K562 (cell line): ENCODE measurements around the gene POLD4. TPM values are rescaled to one million over a fixed set of nuclear protein-coding genes. Genes with fewer than 3 reads are reported as not detected.
A peak's percentile ranks its signal among the peaks of the same experiment; 100 is the strongest.

Source experiments
- ATF1 ChIP-seq, 2 experiments: fragments of 450-650 bp in 1 of 2; IDR thresholded peaks; 2 replicates each; pipeline ENCODE4 v1.6.1; 2016; ENCODE audit warnings: missing compliant biosample characterization in 1 of 2, missing genetic modification characterization in 1 of 2
- EP400 ChIP-seq: fragments of 450-650 bp; IDR thresholded peaks from 2 replicates; pipeline ENCODE4 v1.6.1; 2017; ENCODE audit warnings: antibody characterized with exemption, mild to moderate bottlenecking, moderate library complexity
- NCOA2 ChIP-seq, 2 experiments: fragments of 450-650 bp; IDR thresholded peaks; 2 replicates each; pipeline ENCODE4 v1.6.1; 2018; ENCODE audit warnings: mild to moderate bottlenecking in 2 of 2, moderate library complexity in 1 of 2; ENCODE audit not compliant: partially characterized antibody in 2 of 2
- NFIC ChIP-seq: fragments of 450-650 bp; IDR thresholded peaks from 2 replicates; pipeline ENCODE4 v1.6.1; 2017; ENCODE audit warnings: mild to moderate bottlenecking, inconsistent platforms
- NFXL1 ChIP-seq: fragments of 450-650 bp; formaldehyde crosslinking; IDR thresholded peaks from 2 replicates; pipeline ENCODE4 v1.4.0; 2021; ENCODE audit warnings: mild to moderate bottlenecking
- NR2C1 ChIP-seq, 2 experiments: fragments of 450-650 bp; IDR thresholded peaks; 2 replicates each; pipeline ENCODE4 v1.6.1; 2017; ENCODE audit warnings: mild to moderate bottlenecking in 2 of 2, antibody characterized with exemption in 1 of 2, inconsistent platforms in 1 of 2, missing compliant biosample characterization in 1 of 2, missing genetic modification characterization in 1 of 2
- RAD21 ChIP-seq, 2 experiments: fragments of 250-450 bp in 1 of 2; fragments of 450-650 bp in 1 of 2; sonication (Bioruptor Pico) in 1 of 2; formaldehyde crosslinking in 1 of 2; IDR thresholded peaks in 1 of 2; conservative IDR thresholded peaks in 1 of 2; 2 replicates each; pipeline versions ENCODE4 v1.4.0 to v1.8.0; 2020 to 2022; ENCODE audit warnings: mild to moderate bottlenecking in 2 of 2, moderate library complexity in 1 of 2
- SMAD3 ChIP-seq: fragments of 450-650 bp; formaldehyde crosslinking; conservative IDR thresholded peaks from 2 replicates; pipeline ENCODE4 v1.4.0; 2020; ENCODE audit warnings: mild to moderate bottlenecking
- STAG1 ChIP-seq: sonication (generic); formaldehyde crosslinking; IDR thresholded peaks from 2 replicates; pipeline ENCODE4 v1.5.0; 2020; ENCODE audit warnings: missing genetic modification reagents, borderline replicate concordance
- TCF3 ChIP-seq: sonication (generic); formaldehyde crosslinking; IDR thresholded peaks from 2 replicates; pipeline ENCODE4 v1.4.0; 2020; ENCODE audit warnings: mild to moderate bottlenecking, missing genetic modification reagents
- TOE1 ChIP-seq, 2 experiments: fragments of 450-650 bp in 1 of 2; sonication (generic) in 1 of 2; formaldehyde crosslinking in 1 of 2; IDR thresholded peaks; 2 replicates each; pipeline versions ENCODE4 v1.7.1 to v1.8.0; 2016 to 2022; ENCODE audit warnings: borderline replicate concordance in 2 of 2, mild to moderate bottlenecking in 2 of 2, antibody characterized with exemption in 1 of 2, inconsistent platforms in 1 of 2, low read depth in 1 of 2, missing genetic modification reagents in 1 of 2, moderate library complexity in 1 of 2
- ZBTB8A ChIP-seq: fragments of 450-650 bp; IDR thresholded peaks from 2 replicates; pipeline ENCODE4 v1.6.1; 2018; ENCODE audit warnings: mild to moderate bottlenecking, moderate library complexity; ENCODE audit not compliant: partially characterized antibody
- ZC3H11A ChIP-seq: IDR thresholded peaks from 2 replicates; pipeline ENCODE4 v1.6.1; 2012; ENCODE audit warnings: low read depth, low read length, improper control_type of control experiment
- ZNF124 ChIP-seq: sonication (generic); formaldehyde crosslinking; IDR thresholded peaks from 2 replicates; pipeline ENCODE4 v1.8.1; 2022; ENCODE audit warnings: missing genetic modification reagents
- polyA plus RNA-seq, 8 experiments: library from polyadenylated mRNA; depleted of rRNA in 4 of 8; stranded (reverse) in 5 of 8; unstranded in 3 of 8; fragments of >200 nt; fragmentation: Nextera tagmentation in 2 of 8; fragmentation: Illumina TruSeq in 1 of 8; extraction: Ambion mirVana in 2 of 8; extraction: Trizol in 1 of 8; gene quantifications; 2 replicates each; pipeline versions ENCODE4 v1.2.1 to v1.2.3, GENCODE V29; 2011 to 2014; ENCODE audit warnings: inconsistent platforms in 1 of 8, missing spikeins in 1 of 8
- total RNA-seq, 7 experiments: library from RNA; depleted of rRNA in 6 of 7; stranded (reverse); fragments of >200 nt in 6 of 7; fragmentation: Illumina TruSeq in 2 of 7; extraction: Trizol in 2 of 7; gene quantifications; 2 replicates each; pipeline versions ENCODE4 v1.2.1 to v1.2.3, GENCODE V29; 2011 to 2021; ENCODE audit warnings: low replicate concordance in 1 of 7
- TF ChIP-seq, protein P1 (sequence below): fragments of 250-450 bp; sonication (Bioruptor Pico); IDR thresholded peaks from 2 replicates; pipeline ENCODE4 v1.4.0; 2020
- TF ChIP-seq, protein P2 (sequence below): fragments of 250-450 bp; sonication (Bioruptor Pico); IDR thresholded peaks from 2 replicates; pipeline ENCODE4 v1.9.0; 2021; ENCODE audit warnings: mild to moderate bottlenecking, inconsistent platforms
- TF ChIP-seq, protein P3 (sequence below): sonication (generic); formaldehyde crosslinking; IDR thresholded peaks from 2 replicates; pipeline ENCODE4 v1.8.1; 2023; ENCODE audit warnings: mild to moderate bottlenecking, missing genetic modification reagents, moderate library complexity

POLD4 gene
- total and polyA plus RNA-seq, 9 of the 15 experiments (the other 6 are each of a cell fraction or from before 2014, with no cell fraction given) = 5.8 to 64.5 (median 18.3) TPM

DNA sequence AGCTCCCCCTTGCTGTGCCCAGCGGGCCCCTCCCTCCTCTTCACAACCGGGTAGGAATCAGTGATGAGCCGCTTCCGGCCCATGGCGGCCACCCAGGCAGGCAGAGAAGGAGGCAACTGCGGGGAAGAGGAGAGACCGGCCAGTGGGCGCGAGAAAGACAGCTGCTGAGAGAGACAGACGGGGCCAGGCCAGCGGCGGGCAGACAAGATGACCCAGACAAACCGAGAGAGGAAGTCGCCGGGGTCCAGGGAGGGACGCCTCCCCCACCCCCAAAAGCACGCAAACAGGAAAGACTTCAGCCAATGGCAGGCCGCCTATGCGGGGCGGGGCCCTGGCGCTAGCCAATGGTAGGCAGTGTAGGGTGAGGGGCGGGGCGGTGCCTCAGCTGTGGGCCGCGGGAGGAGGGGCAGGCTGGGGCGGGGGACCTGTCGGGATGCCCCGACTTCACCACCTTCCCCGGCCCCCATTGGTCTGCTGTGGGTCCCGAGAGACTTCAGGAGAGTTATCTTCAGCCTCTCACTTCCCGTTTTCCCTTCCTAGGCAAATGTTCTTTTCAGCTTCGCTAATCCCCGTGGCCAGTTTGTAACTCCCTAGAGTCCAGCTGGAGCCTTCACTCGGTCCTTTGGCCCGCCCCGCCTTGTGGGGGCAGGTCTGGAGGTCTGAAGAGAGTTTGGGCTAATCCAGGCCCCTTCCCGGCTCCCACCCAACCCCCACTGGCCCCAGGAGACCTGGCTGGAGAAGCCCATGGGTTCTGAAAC is at the start of gene POLD4 (continued):
- TF ChIP-seq NR2C1 (IDR thresholded peaks at IDR 0.05) (no peak), NR2C1 (tag; IDR thresholded peaks at IDR 0.05) (no peak), TOE1 (IDR thresholded peaks at IDR 0.05; ENCODE audit: borderline replicate concordance) (0 out of 2 replicates have a peak, but pooled peaks have one; percentile 50), TOE1 (CRISPR knock-in tag; IDR thresholded peaks at IDR 0.05; ENCODE audit: borderline replicate concordance, low read depth) (no peak), ATF1 (CRISPR knock-in tag; IDR thresholded peaks at IDR 0.05) (no peak), ATF1 (tag; IDR thresholded peaks at IDR 0.05) (peak; percentile 57; the same call in 1 of the 2 replicates), STAG1 (no peak), ZBTB8A (no peak), RAD21 (CRISPR knock-in tag; conservative IDR thresholded peaks at IDR 0.05 in 1 of 2, IDR thresholded peaks at IDR 0.05 in 1 of 2) (no peak), NFXL1 (CRISPR knock-in tag) (no peak), EP400 (peak; percentile 63), NCOA2 (IDR thresholded peaks at IDR 0.05; ENCODE audit: partially characterized antibody in 2 of 2) (no peak), ZNF124 (CRISPR knock-in tag) (no peak), ZC3H11A (no peak), TCF3 (no peak; the same call in 1 of the 2 replicates), SMAD3 (CRISPR knock-in tag) (no peak), NFIC (peak; percentile 40)
- TF ChIP-seq, protein P1, sequence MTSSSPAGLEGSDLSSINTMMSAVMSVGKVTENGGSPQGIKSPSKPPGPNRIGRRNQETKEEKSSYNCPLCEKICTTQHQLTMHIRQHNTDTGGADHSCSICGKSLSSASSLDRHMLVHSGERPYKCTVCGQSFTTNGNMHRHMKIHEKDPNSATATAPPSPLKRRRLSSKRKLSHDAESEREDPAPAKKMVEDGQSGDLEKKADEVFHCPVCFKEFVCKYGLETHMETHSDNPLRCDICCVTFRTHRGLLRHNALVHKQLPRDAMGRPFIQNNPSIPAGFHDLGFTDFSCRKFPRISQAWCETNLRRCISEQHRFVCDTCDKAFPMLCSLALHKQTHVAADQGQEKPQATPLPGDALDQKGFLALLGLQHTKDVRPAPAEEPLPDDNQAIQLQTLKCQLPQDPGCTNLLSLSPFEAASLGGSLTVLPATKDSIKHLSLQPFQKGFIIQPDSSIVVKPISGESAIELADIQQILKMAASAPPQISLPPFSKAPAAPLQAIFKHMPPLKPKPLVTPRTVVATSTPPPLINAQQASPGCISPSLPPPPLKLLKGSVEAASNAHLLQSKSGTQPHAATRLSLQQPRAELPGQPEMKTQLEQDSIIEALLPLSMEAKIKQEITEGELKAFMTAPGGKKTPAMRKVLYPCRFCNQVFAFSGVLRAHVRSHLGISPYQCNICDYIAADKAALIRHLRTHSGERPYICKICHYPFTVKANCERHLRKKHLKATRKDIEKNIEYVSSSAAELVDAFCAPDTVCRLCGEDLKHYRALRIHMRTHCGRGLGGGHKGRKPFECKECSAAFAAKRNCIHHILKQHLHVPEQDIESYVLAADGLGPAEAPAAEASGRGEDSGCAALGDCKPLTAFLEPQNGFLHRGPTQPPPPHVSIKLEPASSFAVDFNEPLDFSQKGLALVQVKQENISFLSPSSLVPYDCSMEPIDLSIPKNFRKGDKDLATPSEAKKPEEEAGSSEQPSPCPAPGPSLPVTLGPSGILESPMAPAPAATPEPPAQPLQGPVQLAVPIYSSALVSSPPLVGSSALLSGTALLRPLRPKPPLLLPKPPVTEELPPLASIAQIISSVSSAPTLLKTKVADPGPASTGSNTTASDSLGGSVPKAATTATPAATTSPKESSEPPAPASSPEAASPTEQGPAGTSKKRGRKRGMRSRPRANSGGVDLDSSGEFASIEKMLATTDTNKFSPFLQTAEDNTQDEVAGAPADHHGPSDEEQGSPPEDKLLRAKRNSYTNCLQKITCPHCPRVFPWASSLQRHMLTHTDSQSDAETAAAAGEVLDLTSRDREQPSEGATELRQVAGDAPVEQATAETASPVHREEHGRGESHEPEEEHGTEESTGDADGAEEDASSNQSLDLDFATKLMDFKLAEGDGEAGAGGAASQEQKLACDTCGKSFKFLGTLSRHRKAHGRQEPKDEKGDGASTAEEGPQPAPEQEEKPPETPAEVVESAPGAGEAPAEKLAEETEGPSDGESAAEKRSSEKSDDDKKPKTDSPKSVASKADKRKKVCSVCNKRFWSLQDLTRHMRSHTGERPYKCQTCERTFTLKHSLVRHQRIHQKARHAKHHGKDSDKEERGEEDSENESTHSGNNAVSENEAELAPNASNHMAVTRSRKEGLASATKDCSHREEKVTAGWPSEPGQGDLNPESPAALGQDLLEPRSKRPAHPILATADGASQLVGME (CRISPR knock-in tag) = peak; percentile 85
- TF ChIP-seq, protein P2, sequence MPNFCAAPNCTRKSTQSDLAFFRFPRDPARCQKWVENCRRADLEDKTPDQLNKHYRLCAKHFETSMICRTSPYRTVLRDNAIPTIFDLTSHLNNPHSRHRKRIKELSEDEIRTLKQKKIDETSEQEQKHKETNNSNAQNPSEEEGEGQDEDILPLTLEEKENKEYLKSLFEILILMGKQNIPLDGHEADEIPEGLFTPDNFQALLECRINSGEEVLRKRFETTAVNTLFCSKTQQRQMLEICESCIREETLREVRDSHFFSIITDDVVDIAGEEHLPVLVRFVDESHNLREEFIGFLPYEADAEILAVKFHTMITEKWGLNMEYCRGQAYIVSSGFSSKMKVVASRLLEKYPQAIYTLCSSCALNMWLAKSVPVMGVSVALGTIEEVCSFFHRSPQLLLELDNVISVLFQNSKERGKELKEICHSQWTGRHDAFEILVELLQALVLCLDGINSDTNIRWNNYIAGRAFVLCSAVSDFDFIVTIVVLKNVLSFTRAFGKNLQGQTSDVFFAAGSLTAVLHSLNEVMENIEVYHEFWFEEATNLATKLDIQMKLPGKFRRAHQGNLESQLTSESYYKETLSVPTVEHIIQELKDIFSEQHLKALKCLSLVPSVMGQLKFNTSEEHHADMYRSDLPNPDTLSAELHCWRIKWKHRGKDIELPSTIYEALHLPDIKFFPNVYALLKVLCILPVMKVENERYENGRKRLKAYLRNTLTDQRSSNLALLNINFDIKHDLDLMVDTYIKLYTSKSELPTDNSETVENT (CRISPR knock-in tag) = no peak
- TF ChIP-seq, protein P3, sequence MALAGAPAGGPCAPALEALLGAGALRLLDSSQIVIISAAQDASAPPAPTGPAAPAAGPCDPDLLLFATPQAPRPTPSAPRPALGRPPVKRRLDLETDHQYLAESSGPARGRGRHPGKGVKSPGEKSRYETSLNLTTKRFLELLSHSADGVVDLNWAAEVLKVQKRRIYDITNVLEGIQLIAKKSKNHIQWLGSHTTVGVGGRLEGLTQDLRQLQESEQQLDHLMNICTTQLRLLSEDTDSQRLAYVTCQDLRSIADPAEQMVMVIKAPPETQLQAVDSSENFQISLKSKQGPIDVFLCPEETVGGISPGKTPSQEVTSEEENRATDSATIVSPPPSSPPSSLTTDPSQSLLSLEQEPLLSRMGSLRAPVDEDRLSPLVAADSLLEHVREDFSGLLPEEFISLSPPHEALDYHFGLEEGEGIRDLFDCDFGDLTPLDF (CRISPR knock-in tag) = no peak
